ENCODE data around the gene MAST4.

Gene MAST4

DNA sequence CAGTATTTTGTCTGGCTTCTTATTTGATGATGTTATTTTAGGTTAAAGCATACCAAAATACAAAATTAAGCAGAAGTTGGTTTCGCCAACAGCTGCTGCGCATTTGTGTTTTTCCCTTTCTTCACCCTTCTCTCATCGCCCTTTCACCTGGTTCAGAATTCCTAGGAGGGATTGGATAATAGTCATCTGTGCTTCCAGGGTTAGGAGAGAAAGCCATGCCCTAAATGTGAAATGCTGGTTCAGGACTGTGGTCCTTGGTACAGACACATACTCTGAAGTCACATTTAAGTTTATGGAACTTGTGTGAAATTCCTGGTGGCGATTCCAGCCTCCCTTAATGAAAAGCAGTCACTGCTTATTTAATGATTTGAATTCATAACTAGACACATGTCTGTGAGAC lies 7.7 kb downstream of the MAST4 start:
- no peak for DNase-seq (ENCODE audit: low read depth, low spot score)

DNA sequence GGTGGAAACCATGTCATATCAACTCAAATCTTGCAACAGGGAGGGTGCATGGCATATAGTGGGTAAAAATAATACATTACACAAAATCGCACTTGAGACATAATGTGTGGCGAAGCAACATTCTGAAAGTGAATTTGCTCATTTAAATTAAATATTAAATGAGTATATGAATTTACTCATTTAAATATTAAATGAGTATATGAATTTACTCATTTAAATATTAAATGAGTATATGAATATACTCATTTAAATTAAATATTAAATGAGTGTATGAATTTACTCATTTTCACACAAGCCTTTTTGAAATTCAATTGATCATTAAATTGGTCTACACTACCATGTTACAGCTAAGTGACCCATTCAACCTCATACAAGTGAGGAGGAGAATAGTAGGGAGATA lies 10.5 kb downstream of the MAST4 start:
- DNase-seq (ENCODE audit: low read depth, low spot score), result no peak

DNA sequence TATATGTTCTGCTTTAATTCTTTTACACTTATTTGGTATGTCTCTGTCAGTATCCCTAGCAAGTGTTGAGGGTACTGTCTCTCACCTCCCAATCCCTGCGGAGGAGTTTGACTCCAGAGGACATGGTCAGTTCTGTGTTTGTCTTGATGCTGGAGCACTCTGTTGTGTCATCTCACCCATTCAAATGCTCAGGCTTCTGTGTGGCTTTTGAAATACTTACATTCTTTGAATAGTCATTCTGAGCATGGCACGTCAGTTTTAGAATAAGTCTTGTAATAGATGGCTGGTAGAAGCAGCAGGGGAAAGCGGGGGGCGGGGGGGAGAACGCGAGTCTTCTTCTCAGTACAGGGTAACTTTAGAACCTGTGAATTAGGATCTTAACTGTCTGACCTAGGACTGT lies 12.3 kb downstream of the MAST4 start:
- DNase-seq (ENCODE audit: low read depth, low spot score), result no peak

DNA sequence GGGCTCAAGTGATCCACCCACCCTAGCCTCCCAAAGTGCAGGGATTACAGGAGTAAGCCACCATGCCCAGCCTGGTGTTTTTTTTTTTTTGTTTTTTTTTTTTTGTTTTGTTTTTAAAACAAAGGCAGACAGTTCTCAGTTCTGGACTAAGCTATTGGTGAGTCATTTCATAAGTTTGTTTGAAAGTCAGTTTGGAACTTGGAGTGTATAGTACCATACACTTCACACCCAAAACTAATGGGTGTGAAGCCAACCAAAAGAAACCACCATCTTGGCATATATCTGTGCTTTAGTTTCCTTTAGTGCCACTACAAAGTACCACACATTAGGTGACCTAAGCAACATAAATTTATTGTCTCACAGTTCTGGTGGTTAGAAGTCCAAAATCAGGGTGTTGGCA lies 13.4 kb downstream of the MAST4 start:
- DNase-seq (ENCODE audit: low read depth, low spot score), result no peak

DNA sequence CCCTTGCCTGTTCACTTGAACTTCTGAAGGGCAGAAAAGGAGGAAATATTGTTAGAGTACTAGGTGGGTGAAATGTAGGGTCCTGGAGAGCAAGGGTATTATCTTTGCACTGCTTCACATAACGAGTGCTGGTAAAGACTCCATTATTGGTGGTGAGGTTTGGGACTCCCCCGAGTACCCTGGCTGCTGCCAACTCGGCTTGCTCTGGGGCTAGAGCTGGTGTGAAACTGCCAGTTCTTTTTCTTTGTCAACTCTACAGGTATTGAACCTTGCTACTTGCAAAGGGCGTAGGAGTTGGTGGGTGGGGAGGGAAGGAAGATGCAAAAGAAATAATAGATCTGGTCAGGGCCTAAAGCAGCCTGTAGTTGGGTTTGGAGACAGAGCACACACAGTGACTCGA lies 16.0 kb downstream of the MAST4 start:
- no peak for DNase-seq (ENCODE audit: low read depth, low spot score)

DNA sequence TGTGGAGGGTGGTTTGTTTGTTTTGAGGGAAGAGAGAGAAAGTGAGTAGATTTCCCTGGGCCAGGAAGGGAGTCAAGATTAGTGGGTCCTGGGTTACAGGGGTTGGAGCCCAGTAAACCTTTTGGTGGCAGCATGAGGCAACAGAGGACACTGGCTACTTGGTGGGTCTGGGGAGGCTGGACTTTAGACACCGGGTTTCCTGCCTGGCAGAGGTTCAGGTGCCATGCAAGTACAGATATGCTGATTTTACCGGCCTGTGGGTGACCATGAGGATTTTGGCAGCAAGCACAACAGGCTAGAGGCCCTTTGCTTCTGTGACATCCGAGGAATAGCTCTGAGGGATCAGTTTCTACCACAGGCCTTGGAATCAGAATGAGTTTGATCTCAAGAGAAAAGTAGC lies 18.9 kb downstream of the MAST4 start:
- no peak for DNase-seq (ENCODE audit: low read depth, low spot score)

DNA sequence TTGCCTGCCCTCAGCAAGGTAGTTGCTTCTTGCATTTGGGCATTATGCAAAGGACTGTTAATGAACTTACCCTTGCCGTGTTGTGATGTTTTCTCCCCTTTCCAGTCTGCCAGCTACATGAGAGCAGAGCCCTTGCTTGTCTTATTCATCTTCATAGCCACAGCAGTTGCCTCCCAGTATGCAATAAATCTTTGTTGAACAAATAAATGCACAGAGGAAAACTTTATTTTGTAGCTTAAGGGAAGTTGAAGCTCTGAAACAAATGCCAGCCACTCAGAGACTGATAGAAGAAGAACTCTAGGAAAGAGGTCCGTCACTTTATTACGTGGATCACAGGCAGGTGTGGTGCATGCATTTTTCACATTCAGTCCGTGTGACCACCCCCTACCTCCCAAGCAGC lies 19.7 kb downstream of the MAST4 start:
- no peak for DNase-seq (ENCODE audit: low read depth, low spot score)

DNA sequence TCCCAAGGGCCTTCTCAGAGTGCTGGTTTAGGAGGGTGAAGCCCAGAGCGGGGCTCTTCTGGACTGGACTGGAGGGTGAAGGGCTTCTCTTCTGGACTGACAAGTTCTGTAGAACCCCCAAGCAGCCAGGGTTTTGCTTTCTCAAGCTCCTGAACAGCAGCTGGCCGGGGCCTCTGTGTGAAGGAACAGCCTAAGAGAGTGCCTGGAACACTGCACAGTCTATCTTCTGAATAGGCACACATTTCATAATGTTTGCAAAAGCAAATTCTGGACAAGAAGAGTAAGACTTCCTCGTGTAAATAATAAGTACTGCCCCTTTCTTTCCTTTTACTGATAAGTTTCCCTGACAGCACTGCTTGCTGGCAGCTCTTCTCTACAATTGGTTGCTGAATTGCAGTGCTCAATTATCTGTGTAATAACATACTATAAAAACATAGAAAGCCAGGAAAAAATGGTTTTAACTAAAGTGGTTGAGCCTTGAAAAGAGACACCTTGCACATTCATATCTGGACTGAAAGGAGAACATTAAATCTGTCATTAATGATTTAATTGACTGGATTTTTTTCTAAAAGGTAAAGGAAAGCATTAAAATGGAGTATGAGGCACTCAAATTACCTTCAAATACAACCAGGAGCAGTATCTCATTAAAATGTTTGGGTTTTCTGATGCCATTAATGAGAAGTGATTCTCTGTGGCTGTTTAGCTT lies 20.5 kb downstream of the MAST4 start:
- DNase-seq (ENCODE audit: low read depth, low spot score), result no peak

DNA sequence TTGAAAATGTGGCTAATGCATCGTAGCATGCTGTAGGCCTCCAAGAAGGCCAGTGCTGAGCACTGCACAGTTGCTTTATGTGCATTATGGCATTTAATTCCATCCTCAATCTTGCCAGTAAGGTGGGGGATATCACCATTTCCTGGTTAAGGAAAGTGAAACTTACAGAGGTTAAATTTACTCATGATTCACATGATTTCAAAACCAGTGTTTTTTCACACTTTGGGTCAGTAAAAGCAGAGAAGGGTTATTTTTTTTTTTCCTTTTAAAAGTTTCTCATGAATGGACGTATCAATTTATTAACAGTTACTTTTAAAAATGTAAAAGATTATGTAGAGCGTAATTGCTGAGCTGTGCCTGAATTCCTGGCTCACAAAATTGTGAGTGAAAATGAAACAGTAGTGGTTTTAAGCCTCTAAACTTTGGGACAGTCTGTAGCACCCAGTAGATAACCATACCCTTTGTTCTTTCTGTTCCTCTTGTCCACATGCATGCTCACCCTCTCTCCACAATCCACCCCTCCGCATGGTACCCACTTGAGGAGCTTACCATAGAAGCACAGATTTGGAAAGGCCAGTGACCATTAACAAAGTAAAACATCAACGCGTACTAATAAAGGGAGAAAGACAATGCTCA lies 21.2 kb downstream of the MAST4 start:
- no peak for DNase-seq (ENCODE audit: low read depth, low spot score)

DNA sequence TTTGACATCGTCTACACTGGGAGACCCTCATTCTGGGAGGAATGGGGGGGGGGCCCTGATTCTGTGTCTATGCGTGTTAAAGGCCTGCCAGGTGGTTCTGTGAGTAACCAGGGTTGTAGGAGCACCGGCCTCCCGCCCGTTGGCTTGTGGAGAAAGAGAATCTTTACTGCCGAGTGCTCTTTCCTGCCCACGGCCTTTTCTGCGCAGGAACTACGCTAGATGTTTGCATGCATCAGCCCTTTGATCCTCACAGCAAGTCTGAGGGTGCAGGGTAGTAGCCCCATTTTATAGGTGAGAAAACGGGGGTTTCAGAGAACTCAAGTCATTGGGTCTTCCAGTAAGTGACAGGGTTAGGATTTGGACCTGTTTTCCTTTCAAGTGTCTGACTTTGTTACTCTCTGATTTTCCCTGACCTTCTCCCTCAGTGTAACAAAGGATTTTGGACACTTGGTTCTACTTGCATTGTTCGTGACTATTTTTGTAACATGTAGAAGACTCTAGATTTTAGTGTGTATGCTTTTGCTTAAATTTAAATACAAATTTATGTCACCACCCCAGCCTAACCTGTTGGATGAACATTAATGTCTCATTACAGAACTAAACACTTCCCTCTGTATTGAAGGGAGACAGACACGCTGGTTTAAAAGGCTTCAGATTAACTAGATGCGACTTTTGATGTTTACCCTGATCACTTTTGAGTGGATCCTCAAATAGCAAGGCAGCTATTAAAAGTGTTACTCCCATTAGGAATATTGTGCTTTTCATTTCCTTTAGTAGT lies 22.0 kb downstream of the MAST4 start:
- no peak for DNase-seq (ENCODE audit: low read depth, low spot score)

DNA sequence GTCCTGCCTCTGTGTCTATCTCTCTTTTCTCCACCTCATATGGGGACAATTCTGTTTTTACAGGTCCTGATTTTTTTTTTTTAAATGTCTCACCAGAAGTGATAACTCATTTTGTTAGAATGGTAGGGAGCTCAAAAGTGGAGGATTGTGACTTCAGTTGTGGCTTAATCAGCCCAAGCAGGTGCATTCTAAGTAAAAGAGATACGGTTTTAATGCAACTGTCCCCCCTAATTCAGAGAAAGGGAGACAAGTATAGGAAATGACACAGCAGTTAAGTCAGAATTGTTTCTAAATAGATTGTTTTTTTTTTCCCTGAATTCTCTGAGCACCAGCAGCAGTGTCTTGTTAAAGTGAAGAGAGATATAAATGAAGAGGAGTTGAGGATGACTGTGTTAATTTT lies 24.5 kb downstream of the MAST4 start:
- DNase-seq (ENCODE audit: low read depth, low spot score), result no peak

DNA sequence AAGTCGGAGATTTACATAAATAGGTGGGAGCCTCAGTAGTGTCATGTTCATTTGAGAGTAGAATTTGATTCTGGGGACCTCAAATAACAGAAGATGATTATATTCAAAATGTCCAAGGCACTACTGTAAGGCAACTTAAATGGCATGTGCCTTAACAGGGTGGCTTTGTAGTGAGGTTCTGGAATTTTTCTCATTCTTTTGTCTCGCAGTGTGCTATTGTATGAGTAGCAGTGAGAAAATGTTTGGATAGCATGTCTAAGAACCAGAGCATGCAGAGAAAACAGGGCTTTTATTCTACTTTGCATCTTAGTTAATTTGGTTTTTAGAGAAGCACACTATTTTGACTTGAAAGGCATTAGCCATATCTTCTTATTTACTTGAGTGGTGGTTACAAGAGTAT lies 25.0 kb downstream of the MAST4 start:
- no peak for DNase-seq (ENCODE audit: low read depth, low spot score)

DNA sequence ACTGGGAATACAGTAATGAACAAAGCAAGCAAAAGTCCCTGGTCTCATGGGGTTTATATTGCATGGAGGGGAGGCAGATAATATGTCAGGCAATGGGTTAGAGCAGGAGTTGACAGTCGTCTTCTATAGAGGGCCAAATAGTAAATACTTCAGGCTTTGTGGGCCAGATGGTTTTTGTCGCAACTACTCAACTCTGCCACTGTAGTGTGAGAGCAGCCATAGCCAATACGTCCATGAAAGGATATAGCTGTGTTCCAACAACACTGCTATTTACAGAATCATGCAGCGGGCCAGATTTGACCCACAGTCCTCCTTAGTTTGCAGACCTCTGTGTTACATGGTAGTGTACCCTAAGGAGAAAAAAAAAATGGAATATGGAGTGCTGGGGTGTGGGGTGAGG lies 25.5 kb downstream of the MAST4 start:
- DNase-seq (ENCODE audit: low read depth, low spot score), result no peak

DNA sequence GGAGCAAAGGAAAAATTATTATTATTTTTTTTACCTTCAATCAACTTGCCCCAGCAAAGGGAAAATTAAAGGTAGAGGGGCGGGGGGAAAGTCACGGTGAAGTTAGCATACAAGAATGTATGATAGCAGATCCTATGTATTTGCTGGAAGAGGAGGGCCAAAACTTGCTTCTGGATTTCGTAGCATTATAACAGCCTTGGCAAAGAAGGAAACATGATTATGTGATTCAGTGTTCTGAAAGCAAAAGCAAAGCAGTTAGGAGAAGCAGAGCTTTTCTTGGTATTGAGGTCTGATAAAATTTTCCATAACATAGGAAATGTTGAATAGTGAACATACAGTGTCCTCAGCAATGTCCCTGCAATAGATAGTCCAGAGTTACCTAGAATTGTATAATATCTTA lies 32.4 kb downstream of the MAST4 start:
- DNase-seq (ENCODE audit: low read depth, low spot score), result no peak

DNA sequence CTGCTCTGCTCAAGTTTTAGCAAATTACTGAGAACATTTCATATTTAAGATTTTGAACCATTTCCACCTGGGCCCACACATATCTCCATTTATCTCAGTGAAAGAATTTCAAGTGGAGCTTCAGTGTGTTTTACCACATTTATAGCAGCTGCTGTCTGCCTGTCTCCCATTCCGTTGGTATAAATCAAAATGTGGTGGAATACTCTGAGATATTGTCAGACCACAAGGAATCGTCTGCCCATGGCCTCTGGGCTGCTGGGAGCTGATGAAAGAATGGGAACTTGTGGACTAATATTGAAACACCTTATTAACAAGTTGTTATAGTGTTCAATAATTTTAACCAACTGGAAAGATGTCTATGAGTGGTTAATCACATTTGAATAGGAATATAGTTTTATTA lies 33.3 kb downstream of the MAST4 start:
- DNase-seq (ENCODE audit: low read depth, low spot score), result no peak

DNA sequence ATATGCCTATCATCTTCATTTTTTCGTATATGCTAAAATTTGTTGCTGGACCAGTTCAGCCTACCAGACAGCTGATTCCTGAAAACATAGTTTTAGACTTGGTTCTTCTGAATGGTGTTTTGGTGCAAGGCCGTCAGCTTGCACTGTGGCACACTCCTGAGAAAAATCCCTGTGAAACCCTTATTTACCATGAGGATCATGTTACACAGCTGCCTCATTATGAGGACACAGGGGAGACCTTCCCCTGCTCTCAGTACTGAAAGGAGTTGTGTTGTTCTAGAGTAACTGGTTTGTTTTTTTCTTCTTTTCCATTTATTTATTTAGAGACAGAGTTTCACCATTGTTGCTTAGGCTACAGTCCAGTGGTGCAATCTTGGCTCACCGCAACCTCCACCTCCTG lies 37.6 kb downstream of the MAST4 start:
- no peak for DNase-seq (ENCODE audit: low read depth, low spot score)

DNA sequence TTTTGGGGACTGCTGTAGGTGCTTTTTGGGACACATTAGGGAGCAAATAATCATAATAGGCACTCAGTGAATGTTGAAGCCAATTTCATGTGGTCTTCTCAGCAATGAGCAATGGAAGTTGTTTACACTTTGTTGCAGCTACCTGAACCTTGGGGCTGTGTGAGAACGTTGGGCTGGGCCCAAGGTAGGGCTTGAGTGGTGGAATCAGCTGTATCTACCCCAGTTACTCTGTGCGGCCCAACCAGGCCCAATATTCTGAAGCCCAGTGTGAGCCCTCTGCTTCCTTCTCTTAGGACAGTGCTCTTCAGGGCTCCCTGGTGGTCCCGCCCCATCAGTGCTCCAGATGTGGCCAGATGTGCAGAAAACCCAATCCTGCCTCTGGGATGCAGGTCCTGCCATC lies 38.4 kb downstream of the MAST4 start:
- DNase-seq (ENCODE audit: low read depth, low spot score), result no peak

DNA sequence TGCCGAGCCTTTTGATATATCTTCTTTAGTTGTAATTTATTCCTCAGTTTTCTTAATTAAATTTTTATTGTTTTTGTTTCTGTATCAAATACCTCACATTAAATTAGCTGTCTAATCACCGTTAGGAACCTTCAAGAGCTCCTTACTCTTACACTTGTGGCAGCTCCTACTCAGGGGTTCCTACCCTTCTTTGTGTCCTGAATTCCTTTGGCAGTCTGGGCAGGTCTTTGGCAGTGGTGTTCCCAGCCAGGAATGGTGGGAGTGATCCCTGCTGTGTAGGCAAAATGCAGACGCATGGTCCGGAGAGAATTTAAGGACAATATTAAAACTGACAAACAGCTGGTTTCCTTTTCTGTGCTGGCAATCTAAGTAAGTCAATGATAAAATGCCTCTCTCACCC lies 41.8 kb downstream of the MAST4 start:
- DNase-seq (ENCODE audit: low read depth, low spot score), result no peak

DNA sequence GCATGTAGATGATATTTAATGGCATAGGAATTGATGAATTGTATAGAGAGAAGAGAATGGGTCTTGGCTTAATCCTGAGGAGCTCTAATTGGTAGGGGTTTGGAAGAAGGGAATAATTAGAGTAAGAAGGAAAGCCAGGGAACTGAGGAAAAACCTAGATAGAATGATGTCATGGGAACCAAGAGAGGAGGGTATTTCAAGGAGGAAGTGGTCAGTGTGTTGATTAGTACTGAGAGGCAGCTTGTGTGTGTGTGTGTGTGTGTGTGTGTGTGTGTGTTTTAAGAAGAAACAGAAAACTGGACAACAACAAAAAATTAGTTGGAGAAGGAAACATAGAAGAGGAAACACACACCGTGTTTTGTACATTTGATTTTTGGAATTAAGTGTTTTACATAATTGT lies 42.8 kb downstream of the MAST4 start:
- DNase-seq (ENCODE audit: low read depth, low spot score), result no peak

DNA sequence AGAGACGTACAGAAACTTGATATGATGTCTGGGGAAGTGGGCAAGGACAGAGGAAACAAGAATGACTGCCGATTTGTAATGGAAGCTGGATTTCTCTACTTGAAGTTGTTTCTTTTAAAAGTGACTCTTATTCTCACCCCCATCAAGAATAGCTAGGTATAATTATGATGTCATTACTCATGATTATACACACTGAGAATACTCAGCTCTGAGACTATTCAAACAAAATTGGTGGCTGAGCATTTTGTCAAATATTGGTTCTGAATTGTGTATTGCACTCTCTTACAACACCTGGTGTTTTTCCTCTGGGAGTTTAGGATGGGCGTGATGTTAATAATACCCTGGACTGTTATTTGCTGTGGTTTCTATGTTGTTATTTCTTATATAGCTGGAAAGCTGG lies 46.3 kb downstream of the MAST4 start:
- DNase-seq (ENCODE audit: low read depth, low spot score), result no peak

DNA sequence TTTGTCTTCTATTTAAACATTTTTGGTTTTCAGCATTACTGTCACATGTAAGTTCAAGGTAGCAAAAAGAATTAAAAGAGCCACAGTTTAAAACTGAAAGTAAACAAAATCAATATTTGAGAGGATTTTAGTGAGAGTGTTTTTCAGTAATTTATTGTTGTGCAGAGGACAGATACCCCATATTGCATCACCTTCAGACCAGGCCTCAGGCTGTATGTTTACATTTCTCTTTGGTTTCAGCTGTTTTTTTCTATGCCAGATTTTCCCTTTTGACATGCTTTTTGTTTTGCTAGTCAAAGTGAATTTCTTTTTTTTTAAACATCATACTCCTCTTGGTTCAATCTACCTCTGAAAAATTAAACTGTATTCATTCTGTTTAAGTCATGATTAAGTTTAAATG lies 47.2 kb downstream of the MAST4 start:
- DNase-seq (ENCODE audit: low read depth, low spot score), result no peak

DNA sequence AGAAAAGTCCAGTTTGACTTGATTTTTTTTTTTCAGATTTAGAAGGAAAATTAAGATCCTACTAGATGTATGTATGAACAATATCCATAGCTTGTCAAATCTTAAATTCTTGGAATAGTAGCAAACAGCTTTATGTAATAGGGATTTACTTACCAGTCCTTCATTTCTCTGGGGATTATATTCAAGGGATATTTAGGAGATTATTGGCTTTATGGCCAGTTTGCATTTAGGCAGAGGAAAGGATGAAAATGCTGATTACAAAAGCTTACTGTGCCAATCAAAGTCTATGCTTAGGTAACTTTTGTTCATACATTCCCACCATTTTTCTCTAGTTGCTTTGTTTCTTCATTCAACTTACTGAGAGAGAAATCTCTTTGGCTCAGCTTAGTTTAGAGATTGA lies 47.9 kb downstream of the MAST4 start:
- no peak for DNase-seq (ENCODE audit: low read depth, low spot score)

DNA sequence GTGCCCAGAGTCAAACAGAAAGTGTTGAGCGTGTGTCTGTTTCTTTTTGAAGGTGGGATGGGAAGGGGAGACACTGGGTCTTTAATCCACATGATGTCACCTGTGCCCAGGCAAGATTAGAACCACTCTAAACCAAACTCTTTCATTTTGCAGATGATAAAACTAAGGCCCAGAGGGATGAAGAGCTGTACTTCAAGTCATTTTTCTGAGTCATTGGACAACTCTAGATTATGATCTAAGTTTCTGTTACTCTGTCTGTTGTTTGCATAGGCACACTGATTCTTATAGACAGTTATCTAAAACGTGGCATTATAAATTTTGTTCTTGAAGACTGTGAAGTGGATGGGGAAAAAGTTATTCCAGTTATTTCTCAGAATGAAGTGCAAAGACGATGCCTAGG lies 48.8 kb downstream of the MAST4 start:
- no peak for DNase-seq (ENCODE audit: low read depth, low spot score)
